Activated T-cell treated with anti-CD3 and anti-CD28 coated beads, Interleukin-2, amount 50 U/mL, for 1 hour (primary cell): ENCODE results near the gene PHF21A.
"Not testable (repeated sequence)": the region's sequence is repeated elsewhere in the genome, so short reads cannot be mapped to it uniquely, and the experiment has no call there.

Source experiments
- DNase-seq: peaks from one replicate; pipeline ENCODE4 v3.0.0-alpha.2; 2020

Gene PHF21A

DNA sequence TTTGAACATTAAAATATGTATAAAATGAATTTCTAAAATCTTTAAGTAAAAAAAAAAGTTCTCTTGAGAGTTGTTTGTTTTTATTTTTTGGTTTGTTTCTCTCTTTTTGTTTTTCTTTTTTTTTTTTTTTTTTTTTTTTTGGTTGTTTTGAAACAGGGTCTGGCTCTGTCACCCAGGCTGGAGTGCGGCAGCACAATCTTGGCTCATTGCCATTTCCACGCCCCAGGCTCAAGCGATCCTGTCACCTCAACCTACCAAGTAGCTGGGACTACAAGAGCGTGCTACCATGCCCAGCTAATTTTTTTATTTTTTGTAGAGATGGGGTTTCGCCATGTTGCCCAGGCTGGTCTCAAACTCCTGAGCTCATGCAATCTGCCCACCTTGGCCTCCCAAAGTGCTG, 139.4 kb downstream of the PHF21A start:
- not testable (repeated sequence) for DNase-seq

DNA sequence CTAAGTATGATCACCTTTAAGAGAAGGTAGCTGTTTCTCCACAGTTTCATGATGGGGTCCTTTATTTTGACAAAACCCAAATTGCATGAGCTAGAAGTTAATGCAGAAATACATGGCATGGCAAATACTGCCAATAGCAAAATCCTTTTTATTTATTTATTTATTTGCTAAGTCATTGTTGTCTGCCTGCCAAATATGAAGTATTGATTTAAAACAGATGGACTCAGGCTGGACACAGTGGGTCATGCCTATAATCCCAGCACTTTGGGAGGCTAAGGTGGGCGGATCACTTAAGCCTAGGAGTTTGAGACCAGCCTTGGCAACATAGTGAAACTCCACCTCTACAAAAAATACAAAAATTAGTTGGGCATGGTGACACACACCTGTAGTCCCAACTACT, 146.4 kb downstream of the PHF21A start:
- DNase-seq: no peak

DNA sequence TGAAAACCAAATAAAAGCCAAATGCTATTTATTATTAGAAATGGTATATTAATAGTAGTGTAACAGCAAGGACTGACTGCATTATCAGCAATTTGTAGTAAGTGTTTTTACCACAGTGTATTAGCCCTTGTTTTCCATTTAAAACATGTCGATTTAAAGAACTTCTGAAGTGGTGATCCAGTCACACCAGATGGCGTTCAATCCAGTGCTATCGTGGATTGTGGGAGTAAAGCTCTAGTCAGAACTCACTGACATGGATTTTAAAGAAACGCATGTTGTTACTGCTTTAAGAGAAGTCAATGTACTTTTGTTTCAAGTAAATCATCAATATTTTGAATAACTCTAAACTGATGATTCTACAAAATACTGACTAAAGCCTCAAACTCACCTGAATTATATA, 147.7 kb downstream of the PHF21A start:
- DNase-seq: no peak

DNA sequence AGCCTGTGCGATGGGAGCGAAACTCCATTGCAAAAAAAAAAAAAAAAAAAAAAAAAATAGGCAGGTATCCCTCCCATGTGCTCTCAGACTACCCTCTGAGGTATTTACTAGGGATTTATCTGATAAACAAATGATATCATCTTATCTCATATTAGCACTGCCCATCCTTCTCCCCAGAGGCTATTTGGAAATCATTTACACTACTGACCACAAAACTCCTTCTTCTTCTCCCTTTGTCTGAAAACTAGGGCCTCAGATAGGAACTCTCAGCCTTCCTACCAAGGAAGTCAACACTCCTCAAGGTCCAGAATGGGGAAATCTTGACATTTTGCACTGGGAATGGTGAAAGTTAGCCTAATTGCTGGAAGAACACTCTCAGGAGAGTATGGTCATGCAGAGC, 152.4 kb downstream of the PHF21A start:
- DNase-seq: no peak

DNA sequence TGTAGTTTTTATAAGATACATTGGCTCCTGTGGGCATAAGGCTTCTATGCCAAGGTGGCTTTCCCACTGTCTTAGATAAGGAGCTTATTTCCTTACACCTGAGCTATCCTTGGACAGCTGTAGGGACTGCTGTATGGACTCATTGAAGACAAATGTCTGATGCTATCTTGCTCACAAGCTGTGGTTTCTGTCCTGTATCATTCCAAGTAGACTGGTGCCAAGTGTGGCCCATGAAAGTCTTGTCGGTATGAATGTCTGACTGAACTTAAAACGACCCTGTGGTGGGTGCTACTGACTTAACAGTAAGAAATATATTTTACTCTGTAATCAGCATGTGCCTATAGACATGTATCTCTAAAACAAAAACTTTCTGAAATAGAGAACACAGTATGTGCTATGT, 153.7 kb downstream of the PHF21A start:
- no peak for DNase-seq

DNA sequence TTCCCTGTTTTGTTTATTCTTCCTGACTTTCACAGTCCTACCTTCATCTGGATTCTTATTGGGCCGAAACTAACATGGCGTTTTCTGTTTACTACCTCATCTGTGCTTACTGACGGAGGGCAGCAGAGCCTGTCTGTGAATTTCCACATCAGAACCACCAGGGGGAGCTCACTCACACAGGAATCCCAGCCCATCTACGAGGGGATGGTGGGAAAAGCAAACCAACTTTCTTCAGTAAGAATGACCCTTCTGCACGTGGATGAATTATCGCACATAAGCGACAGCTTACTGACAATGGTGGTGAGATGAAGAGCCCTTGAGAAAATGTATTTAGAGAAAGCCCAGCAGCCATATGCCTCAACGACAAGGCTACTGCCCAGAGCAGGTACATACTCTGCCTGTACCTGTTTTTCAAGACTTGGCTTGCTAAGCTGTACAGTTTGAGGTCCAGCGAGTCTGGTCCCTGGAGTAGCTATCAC, 156.3 kb downstream of the PHF21A start:
- DNase-seq: peak; percentile 48

DNA sequence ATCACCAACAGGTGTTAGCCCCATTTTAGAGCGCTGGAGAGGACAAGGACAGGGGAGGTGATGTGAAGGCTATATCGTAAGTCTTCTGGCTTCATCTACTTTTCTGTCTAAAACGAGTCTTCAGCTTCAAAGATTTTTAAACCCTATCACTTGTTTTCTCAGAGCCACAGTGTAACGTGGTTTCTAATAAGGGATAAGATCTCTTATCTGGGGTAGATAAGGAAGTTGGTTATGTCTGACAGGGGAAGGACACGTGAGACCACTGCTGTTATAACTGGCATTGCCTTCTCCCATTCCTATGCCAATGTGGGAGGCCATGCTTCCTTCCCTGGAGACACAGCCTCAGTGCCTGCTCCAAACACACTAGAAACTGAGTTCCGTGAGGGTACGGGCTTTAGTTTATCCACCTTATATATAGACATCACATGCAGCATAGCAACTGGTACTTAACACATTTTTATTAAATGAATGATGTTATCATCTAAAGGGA, 159.5 kb downstream of the PHF21A start:
- no peak for DNase-seq

DNA sequence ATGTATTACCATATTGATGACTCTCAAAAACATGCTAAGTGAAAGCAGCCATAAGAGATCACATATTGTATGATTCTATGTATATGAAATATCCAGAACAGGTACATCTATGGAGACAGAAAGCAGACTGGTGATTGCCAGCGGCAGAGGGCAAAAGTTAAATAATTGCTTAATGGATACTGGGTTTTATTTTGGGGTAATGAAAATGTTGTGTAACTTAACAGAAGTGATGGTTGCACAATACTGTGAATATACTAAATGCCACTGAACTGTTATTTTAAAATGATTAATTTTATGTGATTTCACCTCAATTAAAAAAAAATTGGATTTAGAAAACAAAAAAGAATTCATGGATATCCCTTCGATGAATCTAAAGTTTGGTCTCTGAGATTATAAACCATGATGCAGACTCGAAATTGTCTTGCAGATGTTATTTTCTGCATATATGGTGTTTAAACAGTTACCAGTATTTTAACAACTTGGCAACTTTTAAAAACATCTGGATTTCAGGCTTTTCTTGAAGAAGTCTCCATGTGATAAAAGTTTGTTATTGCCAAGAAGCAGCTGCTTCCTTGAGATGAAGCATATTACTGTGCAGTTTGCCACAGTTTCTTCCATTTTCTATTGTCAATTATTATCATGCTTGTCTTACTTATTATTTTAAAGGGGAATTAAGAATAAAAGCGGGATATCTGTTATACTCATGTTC, 160.7 kb downstream of the PHF21A start:
- DNase-seq: no peak

DNA sequence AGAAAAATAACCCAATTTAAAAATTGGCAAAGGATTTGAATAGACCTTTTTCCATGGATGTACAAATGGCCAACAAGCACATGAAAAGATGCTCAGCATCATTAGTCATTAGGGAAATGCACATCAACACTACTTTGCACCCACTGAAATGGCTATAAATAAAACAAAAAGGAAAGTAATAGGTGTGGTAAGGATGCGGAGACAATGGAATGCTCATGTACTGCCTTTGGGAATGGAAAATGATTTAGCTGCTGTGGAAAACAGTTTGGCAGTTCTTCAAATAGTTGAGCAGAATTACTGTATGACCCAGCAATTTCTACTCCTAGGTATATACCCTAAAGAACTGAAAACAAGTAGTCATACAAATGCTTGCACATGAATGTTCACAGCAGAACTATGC, 161.4 kb downstream of the PHF21A start:
- DNase-seq: no peak

DNA sequence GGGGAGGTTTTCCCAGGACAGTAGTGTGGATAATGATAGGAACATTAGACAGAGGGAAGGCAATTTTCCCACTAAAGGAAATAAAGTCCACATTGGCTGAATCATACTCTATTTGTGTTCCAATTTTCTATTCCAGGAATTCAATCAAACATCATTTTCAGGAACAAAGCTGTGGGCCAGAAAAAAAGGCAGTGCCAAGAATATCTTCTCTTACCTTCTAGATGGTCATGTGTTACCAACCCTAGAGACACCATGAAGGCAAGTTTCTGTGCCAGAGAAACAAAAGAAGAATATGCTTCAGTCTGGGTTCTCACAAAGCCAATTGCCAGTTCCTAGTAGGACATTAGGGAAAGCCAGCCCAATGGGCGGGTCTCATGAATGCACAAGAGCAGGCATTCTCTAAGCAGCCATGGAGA, 171.3 kb downstream of the PHF21A start:
- no peak for DNase-seq

DNA sequence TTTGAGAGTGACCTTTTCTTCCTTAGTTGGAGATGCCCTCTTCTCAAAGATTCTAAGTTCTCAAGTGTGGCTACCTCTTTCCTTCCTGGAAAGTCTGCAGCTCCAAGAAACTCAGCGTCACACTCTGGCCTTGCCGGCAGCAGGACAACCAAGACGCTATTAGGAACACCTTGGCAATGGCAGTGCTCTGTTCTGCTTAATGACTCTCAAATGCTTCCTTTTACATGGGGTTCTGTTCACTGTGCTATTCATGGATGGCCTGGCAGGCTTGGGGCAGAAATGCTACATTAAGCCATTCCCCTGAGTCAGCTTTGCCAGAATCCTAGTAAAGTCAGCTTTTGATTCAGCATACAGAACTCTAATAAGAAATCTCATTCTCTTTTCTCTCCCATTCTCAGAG, 172.9 kb downstream of the PHF21A start:
- no peak for DNase-seq

DNA sequence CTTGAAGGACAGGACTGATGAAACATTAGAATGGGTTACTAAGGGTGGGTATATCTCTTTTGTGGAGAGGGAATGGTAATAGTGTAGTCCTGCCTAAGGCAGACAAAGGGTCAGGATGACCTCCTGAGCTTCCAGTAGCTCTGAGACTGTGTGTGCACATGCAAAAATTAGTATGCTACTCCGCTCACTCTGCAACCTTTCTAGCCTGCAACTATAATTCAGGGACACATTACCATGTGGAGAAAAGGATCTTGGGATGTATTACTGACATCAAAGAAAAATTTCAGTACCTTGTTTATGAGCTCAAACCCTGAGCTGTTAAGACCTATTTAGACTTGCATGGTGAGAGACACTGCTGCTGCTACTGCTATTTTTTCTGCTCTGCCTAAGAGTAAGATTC, 173.4 kb downstream of the PHF21A start:
- DNase-seq: no peak

DNA sequence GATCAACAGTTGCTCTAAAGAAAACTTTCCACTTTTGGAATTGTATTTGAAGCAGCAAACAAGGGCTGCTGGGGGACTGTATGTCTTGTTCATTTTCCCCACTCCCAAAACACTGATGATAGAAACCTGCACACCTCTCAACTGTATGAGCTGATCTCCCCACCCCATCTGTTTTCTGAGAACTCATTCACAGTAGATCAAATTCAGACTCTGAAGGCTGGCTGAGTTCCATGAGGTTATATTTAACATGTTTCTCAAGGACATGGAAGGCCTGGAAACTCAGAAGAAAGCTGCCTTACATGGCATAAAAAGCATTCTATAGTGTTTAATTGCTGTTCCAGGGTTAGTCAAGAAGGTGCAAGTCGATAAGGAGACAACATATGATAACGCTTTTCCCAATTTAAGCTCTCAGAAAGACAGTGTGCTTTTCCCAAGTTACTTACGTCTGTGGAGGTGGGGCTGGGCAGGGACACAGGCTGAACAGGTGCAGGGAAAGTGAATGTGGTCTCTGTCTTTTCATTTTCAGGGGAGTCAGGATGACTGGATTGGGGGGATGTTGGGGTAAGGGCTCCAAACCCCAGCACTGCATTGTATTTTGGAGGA, 175.8 kb downstream of the PHF21A start:
- DNase-seq: no peak

DNA sequence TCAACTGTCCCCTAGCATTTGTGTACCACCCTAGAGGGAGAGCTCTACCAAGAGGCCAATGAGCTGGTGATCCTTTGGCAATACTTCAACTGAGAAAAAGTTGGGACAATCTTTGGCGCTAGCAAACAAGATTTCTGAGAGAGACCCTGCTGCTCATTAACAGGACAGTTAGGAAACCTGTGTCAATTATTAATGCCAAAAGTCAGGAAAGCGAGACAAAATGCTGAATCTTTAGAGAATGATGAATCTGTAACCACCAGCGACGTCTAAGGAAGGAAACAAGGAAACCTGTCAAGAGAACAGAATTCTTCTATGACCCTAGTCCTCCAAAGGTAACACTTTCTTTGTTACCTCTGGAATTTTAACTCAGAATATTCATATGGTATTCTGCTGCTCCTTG, 178.9 kb downstream of the PHF21A start:
- DNase-seq: no peak

DNA sequence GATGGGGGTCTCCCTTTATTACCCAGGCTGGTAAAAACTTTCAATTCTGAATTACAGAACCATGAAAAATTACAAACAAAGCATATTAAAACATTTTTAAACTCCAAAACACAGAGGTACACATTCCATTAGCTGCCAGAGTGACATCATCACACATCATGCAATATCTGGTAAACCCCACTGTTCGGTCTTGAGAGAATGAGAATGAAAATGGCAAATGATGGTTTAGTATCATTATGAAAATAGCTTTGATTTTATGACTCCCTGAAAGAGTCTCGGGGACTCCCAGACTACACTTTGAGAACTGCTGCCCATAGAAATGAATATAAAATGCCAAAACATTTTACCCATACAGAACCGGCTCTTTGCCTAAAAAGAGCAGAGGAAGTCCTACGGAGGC, 180.0 kb downstream of the PHF21A start:
- DNase-seq: no peak

DNA sequence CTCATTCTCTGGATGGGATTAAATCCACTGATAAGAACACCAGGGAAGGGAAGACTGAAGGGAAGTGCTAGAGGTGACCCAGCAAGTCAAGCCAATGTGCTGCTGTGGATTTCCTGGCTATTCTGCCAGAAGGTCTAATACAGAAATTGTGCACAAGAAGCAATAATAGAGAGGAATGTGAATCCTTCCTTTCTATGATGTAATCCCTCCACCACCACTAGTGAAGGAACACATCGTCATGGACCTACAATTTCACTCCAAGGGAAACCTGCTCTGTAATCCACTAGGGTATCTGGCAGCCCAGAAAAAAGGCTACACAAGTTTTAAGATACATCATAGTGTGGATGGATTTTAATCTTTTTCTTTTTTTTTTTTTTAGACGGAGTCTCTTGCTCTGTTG, 181.4 kb downstream of the PHF21A start:
- DNase-seq: no peak

DNA sequence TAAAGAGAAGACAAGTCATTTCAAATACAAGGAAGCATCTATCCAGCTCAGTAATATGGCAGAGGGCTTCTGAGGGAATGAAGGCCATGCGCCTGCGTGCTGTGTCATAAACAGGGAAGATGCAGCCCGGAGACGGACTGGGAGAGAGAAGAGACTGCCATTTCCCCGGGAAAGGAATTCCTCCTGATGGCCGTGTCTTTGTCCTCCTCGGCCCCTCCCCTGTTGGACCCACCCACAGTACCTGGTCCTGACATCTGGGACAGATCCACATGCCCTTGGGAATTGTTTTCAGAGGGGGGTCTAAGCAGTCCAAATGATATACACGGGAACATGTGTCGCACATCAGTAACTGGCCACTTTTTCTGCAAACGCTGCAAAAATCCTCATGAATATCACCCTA, 183.3 kb downstream of the PHF21A start:
- DNase-seq: no peak

DNA sequence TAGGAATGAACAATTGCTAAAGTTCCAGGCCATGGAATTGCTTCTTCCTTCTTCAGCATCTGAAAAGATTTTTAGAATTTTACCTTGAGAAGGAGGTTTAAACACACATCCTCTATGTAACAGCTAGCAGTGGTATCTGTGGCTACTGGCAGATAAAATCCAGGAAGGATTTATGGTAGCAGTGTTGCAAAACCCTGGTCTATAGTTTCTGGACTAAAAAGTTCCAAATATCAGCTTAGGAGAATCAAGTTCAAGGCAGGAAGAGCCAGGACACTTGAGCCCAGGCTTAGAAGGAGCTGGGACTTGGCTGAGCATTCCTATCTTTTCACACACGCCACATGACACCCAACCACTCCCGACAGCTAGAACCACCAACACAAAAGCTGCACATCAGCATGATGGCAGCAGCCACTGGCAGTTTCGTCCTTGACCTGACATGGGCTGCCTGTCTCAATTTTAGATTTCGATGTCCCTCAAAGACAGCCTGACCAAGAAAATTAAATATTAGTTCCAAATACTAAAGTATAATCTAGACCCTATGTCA, 184.7 kb downstream of the PHF21A start:
- no peak for DNase-seq

DNA sequence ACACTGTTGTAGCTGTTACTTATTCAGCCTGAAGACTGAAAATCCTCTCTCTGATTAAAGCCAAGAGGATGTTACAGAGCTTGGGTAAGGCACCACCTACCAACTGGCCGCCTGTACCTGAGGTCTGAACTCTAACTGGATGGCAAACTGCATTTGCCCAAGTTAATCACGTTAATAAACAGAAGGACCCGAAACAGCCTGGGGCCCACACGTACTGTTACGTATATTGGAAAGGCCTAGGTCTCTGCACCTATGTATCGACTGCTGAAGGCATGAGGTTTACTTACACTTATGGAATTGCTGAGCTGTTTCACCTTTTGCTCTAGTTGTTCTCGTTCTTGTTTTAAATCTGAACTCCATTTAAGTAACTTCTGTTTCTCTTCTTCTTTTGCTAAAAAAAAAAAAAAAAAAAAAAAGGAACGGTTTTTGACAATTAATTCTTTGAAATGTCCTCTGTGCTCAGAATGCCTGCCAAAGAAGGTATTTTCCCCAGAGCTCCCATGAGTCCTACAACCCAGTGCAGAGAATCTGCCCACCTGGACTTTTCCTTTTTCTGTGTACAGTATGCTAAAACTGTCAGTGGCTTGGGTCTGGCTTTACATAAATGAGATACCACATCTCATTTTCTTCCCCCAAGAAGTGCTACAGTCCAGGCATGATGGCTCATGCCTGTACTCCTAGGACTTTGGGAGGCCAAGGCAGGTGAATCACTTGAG, 185.7 kb downstream of the PHF21A start:
- no peak for DNase-seq

DNA sequence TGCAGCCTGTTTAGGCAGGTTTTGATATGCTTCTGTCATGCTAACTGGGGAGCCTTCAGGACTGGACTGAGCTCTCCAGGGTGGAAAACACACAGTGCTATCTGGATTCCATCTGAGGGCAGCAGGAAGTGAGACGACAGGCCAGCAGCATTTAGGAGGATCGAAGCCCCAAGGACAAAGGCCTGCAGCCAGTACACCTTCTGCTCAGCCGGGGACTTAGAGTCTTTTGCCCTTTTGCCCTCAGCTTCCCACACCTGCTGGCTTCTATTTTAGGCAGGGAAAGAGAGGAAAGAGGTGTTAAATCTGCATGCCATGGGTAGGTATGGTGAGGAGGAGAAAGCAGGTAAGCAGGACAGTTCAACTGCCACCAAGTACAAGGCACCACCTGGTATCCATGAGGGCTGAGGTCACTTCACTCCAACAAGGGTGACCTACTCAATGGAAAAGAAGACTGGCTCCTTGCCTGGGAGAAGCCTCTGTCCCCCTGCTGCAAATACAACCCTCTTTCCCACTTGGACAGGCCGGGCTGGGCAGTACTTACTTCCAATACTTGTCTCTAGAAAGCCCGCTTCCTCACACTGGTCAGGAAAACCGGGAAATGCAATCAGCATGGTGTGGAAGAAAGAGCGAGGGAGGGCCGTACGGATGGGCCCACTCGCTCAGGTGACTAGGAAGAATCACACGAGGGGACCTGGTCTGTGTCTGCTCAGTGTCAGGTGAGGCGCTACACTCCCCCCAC, 186.5 kb downstream of the PHF21A start:
- DNase-seq: no peak

DNA sequence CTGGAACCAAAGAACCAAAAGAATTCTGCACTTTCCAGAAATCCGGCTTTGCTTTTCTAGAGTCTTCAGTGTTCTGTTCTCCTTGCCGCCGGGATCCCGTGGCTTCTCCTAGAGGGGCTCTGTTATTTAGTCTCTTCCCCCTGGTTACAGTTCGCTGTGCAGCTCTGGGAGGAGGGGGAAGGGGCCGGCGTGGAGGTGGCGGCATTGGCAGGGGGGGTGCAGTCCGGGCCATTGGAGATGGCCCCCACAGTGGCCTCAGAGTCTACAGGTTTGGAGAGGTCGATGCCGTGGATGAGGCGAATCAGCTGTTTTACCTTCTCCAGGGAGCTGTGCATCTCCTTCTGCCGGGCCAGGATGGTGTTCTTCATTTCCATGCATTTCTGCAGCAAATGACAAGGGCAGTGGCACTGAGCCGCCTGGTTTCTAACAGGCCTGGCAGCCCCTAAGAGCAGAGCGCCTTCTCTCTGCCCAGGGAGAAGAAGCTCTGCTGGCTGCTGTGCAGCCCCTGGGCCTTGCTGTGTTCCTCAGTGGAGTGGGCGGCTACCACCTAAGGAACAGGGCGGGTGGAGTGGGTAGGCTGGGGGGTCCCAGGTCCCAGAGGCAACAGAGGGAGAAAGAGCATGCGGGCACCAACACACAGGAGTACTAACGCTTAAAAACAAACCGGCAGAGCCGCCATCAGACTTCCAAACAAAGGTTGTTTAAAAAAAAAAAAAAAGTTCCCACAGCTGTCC, 187.2 kb downstream of the PHF21A start:
- DNase-seq: no peak

DNA sequence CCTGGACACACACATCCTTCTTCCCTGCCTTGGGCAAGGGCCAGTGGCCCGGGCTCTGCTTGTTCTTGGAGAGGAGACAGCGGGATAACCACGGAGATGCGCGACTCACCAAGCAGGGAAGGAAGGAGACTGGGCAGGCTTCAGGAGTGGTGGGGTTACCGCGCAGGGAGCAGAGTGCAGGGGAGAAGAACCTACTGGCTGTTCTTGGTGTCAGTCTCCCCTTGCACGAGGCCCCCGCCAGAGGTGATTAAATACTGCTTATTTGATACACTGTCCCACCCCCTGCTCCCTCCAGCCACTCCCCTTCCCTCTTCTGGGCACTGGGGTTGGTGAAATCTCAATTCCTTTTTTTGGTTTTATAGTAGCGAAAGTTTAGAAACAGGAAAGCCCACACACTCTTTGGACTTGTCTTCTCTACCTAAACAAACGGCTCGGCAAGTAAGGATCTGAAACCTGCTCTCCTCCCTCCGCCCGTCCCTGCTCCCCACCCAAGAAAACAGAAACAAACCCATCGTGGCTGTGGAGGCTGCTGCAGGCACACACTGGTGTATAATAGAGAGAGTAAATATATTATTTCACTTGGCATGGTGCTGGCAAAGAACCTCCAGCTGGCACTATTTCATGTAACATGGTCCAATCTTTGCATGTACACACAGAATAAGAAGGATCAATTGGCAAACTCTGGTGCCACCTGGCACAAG, 188.0 kb downstream of the PHF21A start:
- DNase-seq: no peak
